Measurements from ENCODE around the gene CDH4. TPM values are rescaled to one million over a fixed set of nuclear protein-coding genes. Genes with fewer than 3 reads are reported as not detected.

Gene CDH4
- total and polyA plus RNA-seq, 8 donors = under 0.01 to 2.2 (median 0.11) TPM; not detected in 2

DNA sequence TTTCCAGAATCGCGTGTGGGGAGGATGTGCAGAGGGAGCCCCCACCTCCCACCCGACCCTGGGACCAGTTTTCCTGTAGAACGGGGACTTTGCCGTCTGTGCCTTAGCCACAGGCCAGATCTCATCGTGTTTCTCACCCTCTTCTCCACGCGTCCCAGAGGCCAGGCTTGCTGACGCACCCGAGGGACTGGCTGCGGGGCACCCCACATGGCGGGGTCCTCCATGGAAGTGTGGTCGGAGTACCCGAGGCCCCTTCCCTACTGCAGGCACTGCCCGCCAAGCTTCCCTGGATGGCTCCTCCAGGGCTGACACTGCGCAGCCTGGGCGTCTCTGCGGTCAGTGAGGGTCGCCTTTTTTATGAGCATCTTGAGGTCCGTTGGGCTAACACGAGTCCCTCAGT, 346.5 kb downstream of the CDH4 start:
- H3K9me3 ChIP-seq = peaks cover 5 to 68% (median 53%) of the 10 kb centered on the region in 4 donors
- H3K36me3 ChIP-seq = no peaks in the 10 kb centered on the region
- intact Hi-C loops (cut with DNase I; ENCODE audit: low total_unique reads) = no loop called here
- no peaks in the 10 kb centered on the region for H3K4me1 ChIP-seq
- no peak for DNase-seq
- no peak overlapping the region for H3K27ac ChIP-seq
- TF ChIP-seq, protein P1, sequence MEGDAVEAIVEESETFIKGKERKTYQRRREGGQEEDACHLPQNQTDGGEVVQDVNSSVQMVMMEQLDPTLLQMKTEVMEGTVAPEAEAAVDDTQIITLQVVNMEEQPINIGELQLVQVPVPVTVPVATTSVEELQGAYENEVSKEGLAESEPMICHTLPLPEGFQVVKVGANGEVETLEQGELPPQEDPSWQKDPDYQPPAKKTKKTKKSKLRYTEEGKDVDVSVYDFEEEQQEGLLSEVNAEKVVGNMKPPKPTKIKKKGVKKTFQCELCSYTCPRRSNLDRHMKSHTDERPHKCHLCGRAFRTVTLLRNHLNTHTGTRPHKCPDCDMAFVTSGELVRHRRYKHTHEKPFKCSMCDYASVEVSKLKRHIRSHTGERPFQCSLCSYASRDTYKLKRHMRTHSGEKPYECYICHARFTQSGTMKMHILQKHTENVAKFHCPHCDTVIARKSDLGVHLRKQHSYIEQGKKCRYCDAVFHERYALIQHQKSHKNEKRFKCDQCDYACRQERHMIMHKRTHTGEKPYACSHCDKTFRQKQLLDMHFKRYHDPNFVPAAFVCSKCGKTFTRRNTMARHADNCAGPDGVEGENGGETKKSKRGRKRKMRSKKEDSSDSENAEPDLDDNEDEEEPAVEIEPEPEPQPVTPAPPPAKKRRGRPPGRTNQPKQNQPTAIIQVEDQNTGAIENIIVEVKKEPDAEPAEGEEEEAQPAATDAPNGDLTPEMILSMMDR (IDR thresholded peaks at IDR 0.05) = no peak
- no peak for TF ChIP-seq POLR2AphosphoS5 (IDR thresholded peaks at IDR 0.05)
- no peak for TF ChIP-seq EP300 (IDR thresholded peaks at IDR 0.05)
- TF ChIP-seq POLR2A (IDR thresholded peaks at IDR 0.05) = no peak
- WGBS, 5 donors = 75 to 82% (median 78%) methylated on average over 21 of the region's 21 CpGs
- no peak overlapping the region for H3K4me3 ChIP-seq
- peaks cover 0 to 26% (median 0%) of the 10 kb centered on the region in 3 donors for H3K27me3 ChIP-seq

DNA sequence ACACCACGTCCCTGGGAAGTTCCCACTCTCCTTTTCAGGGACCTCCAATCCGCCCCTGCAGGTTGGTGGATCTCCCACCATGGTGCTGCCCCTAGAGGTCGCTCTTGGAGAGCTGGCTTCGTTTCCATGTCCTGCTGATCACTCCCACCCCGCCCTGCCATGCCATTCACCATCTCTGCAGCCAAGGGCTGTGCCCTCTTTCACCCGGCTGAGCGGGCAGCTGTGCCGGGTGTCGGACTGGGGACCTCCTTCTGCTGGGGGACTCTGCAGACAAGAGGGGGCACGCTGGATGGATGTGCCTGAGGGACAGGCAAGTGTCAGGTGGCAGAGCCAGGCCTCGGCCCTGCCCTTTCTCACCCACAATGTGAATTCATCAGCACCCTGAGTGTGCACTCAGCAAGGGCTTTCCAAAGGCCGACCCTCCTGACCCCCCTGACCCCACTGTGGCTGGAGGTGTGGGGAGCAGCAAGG, 347.0 kb downstream of the CDH4 start:
- no peak overlapping the region for H3K27ac ChIP-seq
- no peaks in the 10 kb centered on the region for H3K36me3 ChIP-seq
- H3K4me3 ChIP-seq = no peak overlapping the region
- H3K4me1 ChIP-seq = no peaks in the 10 kb centered on the region
- H3K9me3 ChIP-seq = peaks cover 5 to 70% (median 54%) of the 10 kb centered on the region in 4 donors
- intact Hi-C loops (cut with DNase I; ENCODE audit: low total_unique reads) = no loop called here
- peaks cover 0 to 26% (median 0%) of the 10 kb centered on the region in 3 donors for H3K27me3 ChIP-seq
- TF ChIP-seq, protein P1 (IDR thresholded peaks at IDR 0.05) = no peak
- no peak for TF ChIP-seq POLR2AphosphoS5 (IDR thresholded peaks at IDR 0.05)
- TF ChIP-seq POLR2A (IDR thresholded peaks at IDR 0.05) = no peak
- no peak for TF ChIP-seq EP300 (IDR thresholded peaks at IDR 0.05)
- WGBS, 5 donors = 36 to 66% (median 65%) methylated on average over 5 to 12 of the region's 12 CpGs
- DNase-seq = no peak

DNA sequence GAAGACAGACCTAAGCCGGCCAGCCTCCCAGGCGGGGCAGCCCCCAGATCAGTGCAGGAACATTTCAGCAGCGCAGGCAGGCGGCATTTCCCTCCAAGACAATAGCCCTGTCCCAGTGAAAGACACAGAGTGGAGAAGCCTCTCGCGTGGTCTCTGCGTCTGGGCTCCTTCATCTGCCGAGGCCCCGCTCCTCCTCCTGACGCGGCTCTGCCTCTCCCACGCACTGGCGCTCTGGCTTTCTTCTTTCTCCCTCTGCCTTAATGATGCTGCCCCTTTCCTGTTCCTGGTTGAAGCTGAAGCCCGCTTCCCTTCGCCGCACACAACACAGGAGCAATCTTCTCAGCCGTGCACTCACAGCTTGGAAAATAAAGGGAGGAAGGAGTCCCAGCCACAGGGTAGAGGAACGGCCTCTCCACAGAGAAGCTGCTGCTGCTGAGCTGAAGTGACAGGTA, 347.5 kb downstream of the CDH4 start:
- Histone ChIP-seq H3K27me3 (peaks cover 0 to 26% (median 0%) of the 10 kb centered on the region in 3 donors), H3K4me3 (no peak overlapping the region), H3K4me1 (no peaks in the 10 kb centered on the region), H3K9me3 (peaks cover 5 to 70% (median 59%) of the 10 kb centered on the region in 4 donors), H3K36me3 (no peaks in the 10 kb centered on the region), H3K27ac (no peak overlapping the region)
- TF ChIP-seq POLR2A (IDR thresholded peaks at IDR 0.05) = no peak
- TF ChIP-seq EP300 (IDR thresholded peaks at IDR 0.05) = no peak
- TF ChIP-seq, protein P1 (IDR thresholded peaks at IDR 0.05) = no peak
- TF ChIP-seq POLR2AphosphoS5 (IDR thresholded peaks at IDR 0.05) = no peak
- 69 to 81% (median 73%) methylated on average over 16 to 18 of the region's 18 CpGs for WGBS, 5 donors
- peak in 1 of 2 donors; percentile 14 for DNase-seq
- intact Hi-C loops (cut with DNase I; ENCODE audit: low total_unique reads) = no loop called here

DNA sequence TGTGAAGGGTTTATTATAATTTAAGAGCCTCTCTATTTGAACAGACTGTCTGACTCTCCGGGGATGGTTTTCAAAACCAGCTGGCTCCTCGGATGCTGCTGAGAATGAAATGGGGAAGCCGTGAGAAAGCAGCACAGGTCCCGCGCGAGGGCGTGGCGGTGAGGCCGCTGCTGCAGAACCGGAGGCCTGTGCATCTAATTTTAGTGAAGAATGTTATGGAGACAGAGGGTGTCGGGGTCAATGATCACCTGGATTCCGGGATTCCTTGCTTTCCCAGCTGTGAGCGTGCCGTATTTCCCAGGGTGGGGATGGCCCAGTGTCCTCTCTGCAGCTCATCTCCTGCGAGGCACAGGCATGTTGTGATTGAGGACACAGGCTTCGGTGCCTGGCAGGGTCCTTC, 348.0 kb downstream of the CDH4 start:
- H3K4me1 ChIP-seq = no peaks in the 10 kb centered on the region
- intact Hi-C loops (cut with DNase I; ENCODE audit: low total_unique reads) = no loop called here
- TF ChIP-seq EP300 (IDR thresholded peaks at IDR 0.05) = no peak
- TF ChIP-seq, protein P1 (IDR thresholded peaks at IDR 0.05) = no peak
- no peak for TF ChIP-seq POLR2AphosphoS5 (IDR thresholded peaks at IDR 0.05)
- no peak overlapping the region for H3K27ac ChIP-seq
- no peaks in the 10 kb centered on the region for H3K36me3 ChIP-seq
- H3K27me3 ChIP-seq = peaks cover 0 to 26% (median 0%) of the 10 kb centered on the region in 3 donors
- peaks cover 5 to 66% (median 59%) of the 10 kb centered on the region in 4 donors for H3K9me3 ChIP-seq
- H3K4me3 ChIP-seq = no peak overlapping the region
- no peak for DNase-seq
- WGBS, 5 donors = 84 to 89% (median 88%) methylated on average over 16 of the region's 16 CpGs
